ENCODE results near the gene LRIT3.

LRIT3 gene, protein sequence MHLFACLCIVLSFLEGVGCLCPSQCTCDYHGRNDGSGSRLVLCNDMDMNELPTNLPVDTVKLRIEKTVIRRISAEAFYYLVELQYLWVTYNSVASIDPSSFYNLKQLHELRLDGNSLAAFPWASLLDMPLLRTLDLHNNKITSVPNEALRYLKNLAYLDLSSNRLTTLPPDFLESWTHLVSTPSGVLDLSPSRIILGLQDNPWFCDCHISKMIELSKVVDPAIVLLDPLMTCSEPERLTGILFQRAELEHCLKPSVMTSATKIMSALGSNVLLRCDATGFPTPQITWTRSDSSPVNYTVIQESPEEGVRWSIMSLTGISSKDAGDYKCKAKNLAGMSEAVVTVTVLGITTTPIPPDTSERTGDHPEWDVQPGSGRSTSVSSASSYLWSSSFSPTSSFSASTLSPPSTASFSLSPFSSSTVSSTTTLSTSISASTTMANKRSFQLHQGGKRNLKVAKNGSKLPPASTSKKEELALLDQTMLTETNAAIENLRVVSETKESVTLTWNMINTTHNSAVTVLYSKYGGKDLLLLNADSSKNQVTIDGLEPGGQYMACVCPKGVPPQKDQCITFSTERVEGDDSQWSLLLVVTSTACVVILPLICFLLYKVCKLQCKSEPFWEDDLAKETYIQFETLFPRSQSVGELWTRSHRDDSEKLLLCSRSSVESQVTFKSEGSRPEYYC

GRCh38 chr4:109847896-109848442 lies at the start of gene LRIT3:
LRIT3 (plus strand) TSS chr4:109848107; CDS start chr4:109848202, 95 bp downstream.
- Histone ChIP-seq H3K9me3 (no peaks in the 10 kb centered on the region), H3K27me3 (ENCODE audit: low read depth) (no peaks in the 10 kb centered on the region), H3K4me1 (peaks cover 26% of the 10 kb centered on the region), H3K4me3 (no peak within 1 kb of the TSS), H3K36me3 (replicated peaks) (no peaks in the 10 kb centered on the region)
- peak; percentile 22 to 80 for DNase-seq (ENCODE audit: low spot score in 2 of 2)
- in situ Hi-C loops (cut with MboI; ENCODE audit: low sequenced_read_pairs): no loop called here

GRCh38 chr4:109798866-109799265 lies 49.0 kb upstream of the LRIT3 start:
- Histone ChIP-seq H3K4me3 (no peak overlapping the region), H3K4me1 (peaks cover 3% of the 10 kb centered on the region; the same call in 1 of the 2 replicates), H3K36me3 (replicated peaks) (no peaks in the 10 kb centered on the region), H3K9me3 (no peaks in the 10 kb centered on the region), H3K27me3 (ENCODE audit: low read depth) (no peaks in the 10 kb centered on the region)
- no peak for DNase-seq (ENCODE audit: low spot score in 2 of 2)
- in situ Hi-C loops (cut with MboI; ENCODE audit: low sequenced_read_pairs): no loop called here

- H3K36me3 ChIP-seq (replicated peaks): no peaks in the 10 kb centered on the region
- H3K4me3 ChIP-seq: no peak overlapping the region
- DNase-seq (ENCODE audit: low spot score in 2 of 2): no peak
- no peaks in the 10 kb centered on the region for H3K9me3 ChIP-seq
- peaks cover 3% of the 10 kb centered on the region; the same call in 1 of the 2 replicates for H3K4me1 ChIP-seq
- no peaks in the 10 kb centered on the region for H3K27me3 ChIP-seq (ENCODE audit: low read depth)
- in situ Hi-C loops (cut with MboI; ENCODE audit: low sequenced_read_pairs): loop anchor here (10.0 kb wide), 1 partner anchor 376 kb away; no protein-coding TSS in a partner anchor
Observed at GRCh38 chr4:109801099-109801789, 46.7 kb upstream of the LRIT3 start.

DNA sequence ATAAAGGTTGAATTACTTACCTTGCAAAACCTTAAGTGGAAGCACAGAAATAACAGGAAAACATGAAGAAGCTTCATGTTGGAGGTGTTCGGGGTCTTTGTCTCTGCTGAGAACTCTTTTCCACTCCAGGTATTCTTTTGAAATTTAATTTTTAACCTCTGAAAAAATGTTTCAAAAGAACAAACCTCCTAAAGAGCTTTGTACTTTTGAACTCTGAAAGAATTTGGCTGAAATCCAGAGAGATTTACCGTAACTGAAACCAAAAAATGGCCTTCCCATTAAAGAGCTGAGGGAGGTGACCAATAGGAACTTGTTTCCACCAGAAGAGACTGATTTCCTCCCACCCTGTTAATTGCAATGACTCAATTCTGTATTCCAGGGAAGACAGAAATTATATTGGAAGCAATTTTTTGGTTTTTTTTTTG lies 46.0 kb upstream of the LRIT3 start, which contains the start of gene CFI:
TSS of gene CFI (minus strand) at position 105 of the 425 bp plus-strand sequence. CDS start at position 77, 28 bp downstream.
- H3K9me3 ChIP-seq: no peaks in the 10 kb centered on the region
- H3K4me3 ChIP-seq: no peak within 1 kb of the TSS
- no peaks in the 10 kb centered on the region for H3K36me3 ChIP-seq (replicated peaks)
- peaks cover 3% of the 10 kb centered on the region; the same call in 1 of the 2 replicates for H3K4me1 ChIP-seq
- H3K27me3 ChIP-seq (ENCODE audit: low read depth): no peaks in the 10 kb centered on the region
- DNase-seq (ENCODE audit: low spot score in 2 of 2): no peak
- in situ Hi-C loops (cut with MboI; ENCODE audit: low sequenced_read_pairs): loop anchor here (10.0 kb wide), 1 partner anchor 377 kb away; no protein-coding TSS in a partner anchor

GRCh38 chr4:109803924-109804571 lies 43.9 kb upstream of the LRIT3 start:
- Histone ChIP-seq H3K27me3 (ENCODE audit: low read depth) (no peaks in the 10 kb centered on the region), H3K4me1 (peaks cover 3% of the 10 kb centered on the region; the same call in 1 of the 2 replicates), H3K9me3 (no peaks in the 10 kb centered on the region), H3K36me3 (replicated peaks) (no peaks in the 10 kb centered on the region), H3K4me3 (no peak overlapping the region)
- peak; percentile 24 to 42 for DNase-seq (ENCODE audit: low spot score in 2 of 2)
- in situ Hi-C loops (cut with MboI; ENCODE audit: low sequenced_read_pairs): loop anchor here (10.0 kb wide), 1 partner anchor 379 kb away; no protein-coding TSS in a partner anchor

- in situ Hi-C loops (cut with MboI; ENCODE audit: low sequenced_read_pairs): loop anchor here (10.0 kb wide), 1 partner anchor 385 kb away; no protein-coding TSS in a partner anchor
- DNase-seq (ENCODE audit: low spot score in 2 of 2): no peak
Observed at GRCh38 chr4:109809655-109810054, 38.3 kb upstream of the LRIT3 start.

DNA sequence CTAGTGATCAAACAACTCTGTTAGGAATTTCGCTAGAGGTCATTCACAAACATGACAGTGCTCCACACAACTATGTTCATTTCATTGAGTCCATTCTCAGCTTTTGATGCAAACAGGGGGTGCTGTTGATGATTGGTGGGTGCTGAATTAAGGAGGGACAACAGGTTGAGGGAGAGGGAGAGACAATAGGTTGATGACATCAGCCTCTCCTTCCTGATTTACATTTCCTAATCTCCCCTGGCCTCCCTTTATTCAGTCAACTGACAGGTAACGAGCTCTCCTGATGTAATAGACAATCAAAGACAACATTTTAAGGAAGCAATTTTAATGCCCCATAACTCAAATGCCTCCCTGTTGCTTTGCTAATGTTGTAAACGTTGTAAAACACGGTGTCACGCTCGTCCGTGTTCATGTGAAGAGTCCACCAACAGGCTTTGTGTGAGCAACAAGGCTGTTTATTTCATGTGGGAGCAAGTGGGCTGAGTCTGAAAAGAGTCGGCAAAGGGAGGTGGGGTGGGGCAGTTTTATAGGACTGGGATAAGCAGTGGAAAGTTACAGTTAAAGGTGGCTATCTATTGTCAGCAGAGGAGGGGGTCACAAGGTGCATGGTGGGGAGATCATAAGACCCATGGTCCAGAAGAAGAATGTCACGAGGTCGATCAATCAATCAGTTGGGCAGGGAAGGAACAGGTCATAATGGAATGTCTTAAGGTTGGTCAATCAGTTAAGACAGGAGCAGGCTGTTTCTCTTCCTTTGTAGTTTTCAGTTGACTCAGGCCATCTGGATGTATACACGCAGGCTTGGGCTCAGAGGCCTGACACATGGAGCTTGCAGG lies 37.1 kb upstream of the LRIT3 start:
- H3K27me3 ChIP-seq (ENCODE audit: low read depth): no peaks in the 10 kb centered on the region
- DNase-seq (ENCODE audit: low spot score in 2 of 2): no peak
- in situ Hi-C loops (cut with MboI; ENCODE audit: low sequenced_read_pairs): no loop called here

More at GRCh38 chr4:109809655-109810054, 38.3 kb upstream of the LRIT3 start:
- Histone ChIP-seq H3K36me3 (replicated peaks) (no peaks in the 10 kb centered on the region), H3K4me3 (no peak overlapping the region), H3K9me3 (no peaks in the 10 kb centered on the region), H3K27me3 (ENCODE audit: low read depth) (no peaks in the 10 kb centered on the region), H3K4me1 (0 out of 2 replicates have a peak, but pooled peaks cover 1% of the 10 kb centered on the region)

GRCh38 chr4:109811707-109812106 lies 36.2 kb upstream of the LRIT3 start:
- no peak for DNase-seq (ENCODE audit: low spot score in 2 of 2)
- in situ Hi-C loops (cut with MboI; ENCODE audit: low sequenced_read_pairs): no loop called here
- H3K36me3 ChIP-seq (replicated peaks): no peaks in the 10 kb centered on the region
- no peak overlapping the region for H3K4me3 ChIP-seq
- H3K9me3 ChIP-seq: no peaks in the 10 kb centered on the region
- H3K4me1 ChIP-seq: peaks cover 7% of the 10 kb centered on the region; the same call in 1 of the 2 replicates
- no peaks in the 10 kb centered on the region for H3K27me3 ChIP-seq (ENCODE audit: low read depth)

More for the DNA sequence above, 37.1 kb upstream of the LRIT3 start:
- Histone ChIP-seq H3K4me1 (0 out of 2 replicates have a peak, but pooled peaks cover 4% of the 10 kb centered on the region), H3K9me3 (no peaks in the 10 kb centered on the region), H3K4me3 (no peak overlapping the region), H3K36me3 (replicated peaks) (no peaks in the 10 kb centered on the region)

DNA sequence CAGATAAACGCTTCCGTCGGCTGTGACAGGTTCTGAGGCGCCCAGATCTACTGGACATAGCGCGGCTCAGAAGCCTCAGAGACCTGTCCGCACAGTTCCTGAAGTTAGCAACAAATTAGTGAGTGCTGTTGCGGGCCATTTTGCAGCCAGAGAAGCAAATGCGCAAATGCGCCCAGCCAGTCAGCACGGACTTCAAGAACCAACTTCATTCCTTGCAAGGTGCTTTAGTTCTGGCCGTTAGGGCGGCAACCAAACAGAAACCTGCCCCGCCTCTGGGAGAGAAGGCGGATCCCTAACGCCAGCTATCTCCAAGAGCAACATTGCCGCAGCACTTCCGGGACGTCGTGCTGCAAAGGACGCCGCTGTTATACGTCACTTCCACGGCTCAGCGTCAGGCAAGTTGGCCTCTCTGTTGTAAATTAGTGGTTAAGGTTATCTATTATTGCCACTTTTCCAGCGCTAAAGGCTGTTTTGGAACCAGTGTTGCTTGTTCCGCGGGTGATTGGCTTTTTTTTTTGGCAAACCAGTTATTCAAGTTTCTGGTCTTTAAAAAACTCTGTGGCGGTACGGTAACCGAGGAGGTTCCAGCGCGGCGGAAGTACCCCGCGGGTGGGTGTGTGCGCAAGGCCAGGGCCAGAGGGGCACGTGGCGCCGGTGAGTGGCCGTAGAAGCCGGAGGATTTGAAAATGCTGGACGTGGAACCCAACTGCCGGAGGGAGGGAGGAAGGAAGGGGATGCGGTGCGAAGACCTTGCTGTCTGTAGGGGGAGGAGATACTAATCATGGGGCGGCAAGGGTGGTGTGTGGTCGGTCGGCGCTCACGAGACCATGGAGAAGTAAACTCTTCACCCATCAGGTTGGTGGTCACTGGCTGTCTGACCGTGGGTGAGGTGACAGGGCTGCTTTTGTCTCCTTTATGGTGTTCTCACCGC lies 32.5 kb upstream of the LRIT3 start, which contains the start of gene GAR1:
TSS of gene GAR1 (plus strand) at position 612 of the 931 bp plus-strand sequence. CDS start 403 bp downstream, outside the sequence.
- in situ Hi-C loops (cut with MboI; ENCODE audit: low sequenced_read_pairs): no loop called here
- peak within 1 kb of the TSS; percentile 72 for H3K4me3 ChIP-seq
- H3K36me3 ChIP-seq (replicated peaks): peaks cover 30% of the 10 kb centered on the region
- peaks cover 13% of the 10 kb centered on the region; the same call in 1 of the 2 replicates for H3K4me1 ChIP-seq
- H3K27me3 ChIP-seq (ENCODE audit: low read depth): no peaks in the 10 kb centered on the region
- DNase-seq (ENCODE audit: low spot score in 2 of 2): peak; percentile 93
- H3K9me3 ChIP-seq: no peaks in the 10 kb centered on the region

DNA sequence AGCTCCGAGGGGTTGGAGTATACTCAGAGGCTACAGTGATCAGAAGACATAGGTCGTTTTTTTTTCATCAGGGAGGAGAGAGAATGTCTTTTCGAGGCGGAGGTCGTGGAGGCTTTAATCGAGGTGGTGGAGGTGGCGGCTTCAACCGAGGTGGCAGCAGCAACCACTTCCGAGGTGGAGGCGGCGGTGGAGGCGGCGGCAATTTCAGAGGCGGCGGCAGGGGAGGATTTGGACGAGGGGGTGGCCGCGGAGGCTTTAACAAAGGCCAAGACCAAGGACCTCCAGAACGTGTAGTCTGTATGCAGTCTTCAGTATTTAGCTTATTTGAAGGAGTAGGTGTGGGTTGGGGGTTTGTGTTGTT lies 31.8 kb upstream of the LRIT3 start:
- Histone ChIP-seq H3K36me3 (replicated peaks) (peaks cover 33% of the 10 kb centered on the region), H3K4me3 (peak overlapping the region; percentile 72), H3K27me3 (ENCODE audit: low read depth) (no peaks in the 10 kb centered on the region), H3K9me3 (no peaks in the 10 kb centered on the region), H3K4me1 (peaks cover 13% of the 10 kb centered on the region; the same call in 1 of the 2 replicates)
- DNase-seq (ENCODE audit: low spot score in 2 of 2): peak in 1 of 2 experiments; percentile 42
- in situ Hi-C loops (cut with MboI; ENCODE audit: low sequenced_read_pairs): no loop called here

GRCh38 chr4:109816894-109817293 lies 31.0 kb upstream of the LRIT3 start:
- in situ Hi-C loops (cut with MboI; ENCODE audit: low sequenced_read_pairs): no loop called here

More at GRCh38 chr4:109816894-109817293, 31.0 kb upstream of the LRIT3 start:
- Histone ChIP-seq H3K9me3 (no peaks in the 10 kb centered on the region), H3K27me3 (ENCODE audit: low read depth) (no peaks in the 10 kb centered on the region), H3K36me3 (replicated peaks) (peaks cover 40% of the 10 kb centered on the region), H3K4me3 (peak overlapping the region; percentile 72), H3K4me1 (peaks cover 13% of the 10 kb centered on the region; the same call in 1 of the 2 replicates)
- DNase-seq (ENCODE audit: low spot score in 2 of 2): no peak
